ENCODE measurements around the gene OSBP2. TPM values are rescaled to one million over a fixed set of nuclear protein-coding genes. Genes with fewer than 3 reads are reported as not detected.

The OSBP2 gene
- total RNA-seq, 6 experiments from 2014 or later, result 0.31 to 3.4 (median 0.93) TPM

GRCh38 chr22:30930228-30930627, 235.6 kb downstream of the OSBP2 start:
- peaks cover 0 to 85% (median 40%) of the 10 kb centered on the region in 4 donors for H3K36me3 ChIP-seq
- 100% methylated on average over 2 of the region's 3 CpGs for WGBS (ENCODE audit: insufficient coverage, low coverage, low lambda C conversion rate, missing lambda C conversion rate)
- no peak overlapping the region for H3K27ac ChIP-seq
- no peaks in the 10 kb centered on the region for H3K9me3 ChIP-seq
- no peaks in the 10 kb centered on the region for H3K4me1 ChIP-seq
- no peak for TF ChIP-seq POLR2A (IDR thresholded peaks at IDR 0.05)
- TF ChIP-seq CTCF (IDR thresholded peaks at IDR 0.05), result no peak
- ATAC-seq (no peak), DNase-seq (no peak)
- no peaks in the 10 kb centered on the region for H3K27me3 ChIP-seq
- intact Hi-C loops (cut with DNase I), result no loop called here
- no peak overlapping the region for H3K4me3 ChIP-seq

GRCh38 chr22:30931541-30932300, 237.0 kb downstream of the OSBP2 start:
- H3K27ac ChIP-seq, result no peak overlapping the region
- no peak for TF ChIP-seq POLR2A (IDR thresholded peaks at IDR 0.05)
- no peak for TF ChIP-seq CTCF (IDR thresholded peaks at IDR 0.05)
- intact Hi-C loops (cut with DNase I), result no loop called here
- H3K9me3 ChIP-seq, result no peaks in the 10 kb centered on the region
- no peak overlapping the region for H3K4me3 ChIP-seq
- no peak for ATAC-seq
- no peak for DNase-seq
- 100% methylated on average over 4 of the region's 4 CpGs for WGBS (ENCODE audit: insufficient coverage, low coverage, low lambda C conversion rate, missing lambda C conversion rate)
- peaks cover 0 to 97% (median 50%) of the 10 kb centered on the region in 4 donors for H3K36me3 ChIP-seq
- no peaks in the 10 kb centered on the region for H3K4me1 ChIP-seq
- H3K27me3 ChIP-seq, result no peaks in the 10 kb centered on the region

GRCh38 chr22:30932661-30933060, 238.0 kb downstream of the OSBP2 start:
- H3K36me3 ChIP-seq, result peaks cover 0 to 97% (median 50%) of the 10 kb centered on the region in 4 donors
- H3K9me3 ChIP-seq, result no peaks in the 10 kb centered on the region
- TF ChIP-seq POLR2A (IDR thresholded peaks at IDR 0.05) (no peak), CTCF (IDR thresholded peaks at IDR 0.05) (no peak)
- ATAC-seq (no peak), DNase-seq (no peak)
- no peak overlapping the region for H3K27ac ChIP-seq
- no peak overlapping the region for H3K4me3 ChIP-seq
- no peaks in the 10 kb centered on the region for H3K27me3 ChIP-seq
- intact Hi-C loops (cut with DNase I), result no loop called here
- WGBS (ENCODE audit: insufficient coverage, low coverage, low lambda C conversion rate, missing lambda C conversion rate), result 86% methylated on average over 6 of the region's 16 CpGs
- no peaks in the 10 kb centered on the region for H3K4me1 ChIP-seq

GRCh38 chr22:30933457-30933856, 238.8 kb downstream of the OSBP2 start:
- Histone ChIP-seq H3K4me3 (no peak overlapping the region), H3K27me3 (no peaks in the 10 kb centered on the region), H3K27ac (no peak overlapping the region), H3K9me3 (no peaks in the 10 kb centered on the region), H3K36me3 (peaks cover 0 to 97% (median 53%) of the 10 kb centered on the region in 4 donors), H3K4me1 (no peaks in the 10 kb centered on the region)
- no peak for TF ChIP-seq POLR2A (IDR thresholded peaks at IDR 0.05)
- TF ChIP-seq CTCF (IDR thresholded peaks at IDR 0.05), result no peak
- intact Hi-C loops (cut with DNase I), result no loop called here
- DNase-seq, result no peak
- no peak for ATAC-seq
- 78% methylated on average over 6 of the region's 7 CpGs for WGBS (ENCODE audit: insufficient coverage, low coverage, low lambda C conversion rate, missing lambda C conversion rate)

Measured in right lobe of liver (tissue), 6 donors.